IMR-90 (cell line): ENCODE results near the gene DSCAML1.

Experiments used
- CTCF ChIP-seq: conservative IDR thresholded peaks from 2 replicates; pipeline ENCODE4 v1.5.1; 2012; ENCODE audit warnings: mild to moderate bottlenecking, low read depth, low read length, improper control_type of control experiment
- ELK1 ChIP-seq: fragments of 150-350 bp; IDR thresholded peaks from 2 replicates; pipeline ENCODE4 v1.6.1; 2016; ENCODE audit warnings: low read depth, mild to moderate bottlenecking, low read length, moderate library complexity, borderline replicate concordance
- MXI1 ChIP-seq: IDR thresholded peaks from 2 replicates; pipeline ENCODE4 v1.6.1; 2012; ENCODE audit warnings: low read depth, mild to moderate bottlenecking, low read length, moderate library complexity, borderline replicate concordance
- POLR2A ChIP-seq: IDR thresholded peaks from 2 replicates; pipeline ENCODE4 v1.6.1; 2012; ENCODE audit warnings: mild to moderate bottlenecking, low read depth, low read length
- RCOR1 ChIP-seq: IDR thresholded peaks from 2 replicates; pipeline ENCODE4 v1.6.1; 2012; ENCODE audit warnings: mild to moderate bottlenecking, low read length, improper control_type of control experiment; ENCODE audit not compliant: insufficient replicate concordance

GRCh38 chr11:117467770-117468169, 329.2 kb downstream of the DSCAML1 start:
- TF ChIP-seq CTCF (no peak), RCOR1 (no peak), ELK1 (no peak), MXI1 (no peak), POLR2A (no peak)
